ENCODE results near the gene DEXI. TPM values are rescaled to one million over a fixed set of nuclear protein-coding genes. Genes with fewer than 3 reads are reported as not detected.

DEXI gene
- total RNA-seq, 1 experiment from 2014 or later = 23.7 TPM

- BruUV-seq (replicated peaks) = no TSS peak
- Mint-ChIP-seq H3K9me3 (ENCODE audit: unreplicated experiment) (no peaks in the 10 kb centered on the region), H3K27ac (ENCODE audit: unreplicated experiment) (no peak overlapping the region), H3K27me3 (ENCODE audit: insufficient read depth, unreplicated experiment) (no peaks in the 10 kb centered on the region), H3K4me1 (ENCODE audit: low read depth, unreplicated experiment) (no peaks in the 10 kb centered on the region), H3K36me3 (ENCODE audit: insufficient read depth, unreplicated experiment) (peaks cover 11% of the 10 kb centered on the region), H3K4me3 (ENCODE audit: unreplicated experiment) (no peak overlapping the region)
- Histone ChIP-seq H3K4me1 (peaks cover 17% of the 10 kb centered on the region), H3K36me3 (ENCODE audit: control insufficient read depth, insufficient read depth, low read length) (no peaks in the 10 kb centered on the region), H3K27me3 (replicated peaks; ENCODE audit: control insufficient read depth, insufficient read depth, low read length) (no peaks in the 10 kb centered on the region), H3K9me3 (no peaks in the 10 kb centered on the region), H3K4me3 (ENCODE audit: low read depth, low read length) (no peak overlapping the region)
- POLR2A ChIA-PET = no interaction called here
- CTCF ChIA-PET = no interaction called here
- intact Hi-C loops (cut with micrococcal nuclease; ENCODE audit: unreplicated experiment) = no loop called here
- TF ChIP-seq CTCF (IDR thresholded peaks at IDR 0.05; ENCODE audit: insufficient read depth in 1 of 2, low read depth in 1 of 2, low read length in 1 of 2, severe bottlenecking in 1 of 2, unreplicated experiment in 1 of 2) = no peak
- no peak for DNase-seq
Measured at GRCh38 chr16:10921536-10922327, 20.5 kb downstream of the DEXI start.

- no TSS peak for BruUV-seq (replicated peaks)
- intact Hi-C loops (cut with micrococcal nuclease; ENCODE audit: unreplicated experiment) = no loop called here
- Histone ChIP-seq H3K4me1 (peaks cover 25% of the 10 kb centered on the region), H3K4me3 (ENCODE audit: low read depth, low read length) (no peak overlapping the region), H3K9me3 (no peaks in the 10 kb centered on the region), H3K36me3 (ENCODE audit: control insufficient read depth, insufficient read depth, low read length) (no peaks in the 10 kb centered on the region), H3K27me3 (replicated peaks; ENCODE audit: control insufficient read depth, insufficient read depth, low read length) (no peaks in the 10 kb centered on the region)
- no peak for DNase-seq
- no peaks in the 10 kb centered on the region for H3K27me3 Mint-ChIP-seq (ENCODE audit: insufficient read depth, unreplicated experiment)
- no peak overlapping the region for H3K27ac Mint-ChIP-seq (ENCODE audit: unreplicated experiment)
- CTCF ChIA-PET = no interaction called here
- peaks cover 2% of the 10 kb centered on the region for H3K4me1 Mint-ChIP-seq (ENCODE audit: low read depth, unreplicated experiment)
- no peaks in the 10 kb centered on the region for H3K9me3 Mint-ChIP-seq (ENCODE audit: unreplicated experiment)
- no peak for TF ChIP-seq CTCF (IDR thresholded peaks at IDR 0.05; ENCODE audit: insufficient read depth in 1 of 2, low read depth in 1 of 2, low read length in 1 of 2, severe bottlenecking in 1 of 2, unreplicated experiment in 1 of 2)
- no peak overlapping the region for H3K4me3 Mint-ChIP-seq (ENCODE audit: unreplicated experiment)
- H3K36me3 Mint-ChIP-seq (ENCODE audit: insufficient read depth, unreplicated experiment) = peaks cover 7% of the 10 kb centered on the region
- POLR2A ChIA-PET = no interaction called here
Measured at GRCh38 chr16:10920726-10921427, 21.4 kb downstream of the DEXI start.

- H3K27me3 Mint-ChIP-seq (ENCODE audit: insufficient read depth, unreplicated experiment) = no peaks in the 10 kb centered on the region
- TF ChIP-seq CTCF (IDR thresholded peaks at IDR 0.05; ENCODE audit: insufficient read depth in 1 of 2, low read depth in 1 of 2, low read length in 1 of 2, severe bottlenecking in 1 of 2, unreplicated experiment in 1 of 2) = no peak
- BruUV-seq (replicated peaks) = no TSS peak
- Histone ChIP-seq H3K4me1 (peaks cover 32% of the 10 kb centered on the region), H3K4me3 (ENCODE audit: low read depth, low read length) (no peak overlapping the region), H3K9me3 (no peaks in the 10 kb centered on the region), H3K27me3 (replicated peaks; ENCODE audit: control insufficient read depth, insufficient read depth, low read length) (no peaks in the 10 kb centered on the region), H3K36me3 (ENCODE audit: control insufficient read depth, insufficient read depth, low read length) (no peaks in the 10 kb centered on the region)
- H3K36me3 Mint-ChIP-seq (ENCODE audit: insufficient read depth, unreplicated experiment) = no peaks in the 10 kb centered on the region
- CTCF ChIA-PET = interaction anchor here (0.5 to 1.6 kb wide), 9 partner anchors 12 to 710 kb away, joined by 3 to 14 read pairs (median 4); partner anchors contain the start of genes DEXI and NUBP1
- H3K4me3 Mint-ChIP-seq (ENCODE audit: unreplicated experiment) = no peak overlapping the region
- no peaks in the 10 kb centered on the region for H3K9me3 Mint-ChIP-seq (ENCODE audit: unreplicated experiment)
- H3K27ac Mint-ChIP-seq (ENCODE audit: unreplicated experiment) = no peak overlapping the region
- intact Hi-C loops (cut with micrococcal nuclease; ENCODE audit: unreplicated experiment) = loop anchor here (2.0 to 10.0 kb wide), 3 partner anchors 36 to 404 kb away; no protein-coding TSS in a partner anchor
- H3K4me1 Mint-ChIP-seq (ENCODE audit: low read depth, unreplicated experiment) = peaks cover 7% of the 10 kb centered on the region
- POLR2A ChIA-PET = interaction anchor here (0.9 kb wide), 1 partner anchor 23 kb away, joined by 4 read pairs; the partner anchor contains the start of gene DEXI
- no peak for DNase-seq
Measured at GRCh38 chr16:10919003-10919351, 23.3 kb downstream of the DEXI start.

Data from Caco-2 (cell line).